ENCODE data around the gene AP3M1.

The AP3M1 gene

DNA sequence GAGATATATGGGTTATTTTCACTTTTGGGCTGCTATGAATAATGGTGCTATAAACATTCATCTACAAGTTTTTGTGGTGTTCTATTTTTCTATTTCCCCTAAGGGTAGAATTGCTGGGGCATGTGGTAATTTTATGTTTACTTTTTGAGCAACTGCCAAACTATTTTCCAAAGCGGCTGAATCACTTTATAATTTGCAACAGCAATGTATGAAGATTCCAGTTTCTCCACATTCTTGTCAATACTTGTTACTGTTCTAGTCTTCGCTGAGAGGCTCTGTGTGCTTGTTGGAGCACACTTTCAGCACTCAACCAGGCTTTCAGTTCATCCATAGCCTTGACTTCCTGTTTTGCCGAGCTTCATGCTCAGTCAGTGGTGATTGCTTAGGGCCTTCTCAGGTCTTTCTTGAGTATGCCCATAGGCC, 39.4 kb upstream of the AP3M1 start:
- TF ChIP-seq TAF1 (IDR thresholded peaks at IDR 0.05; ENCODE audit: low read depth) (no peak), ZBTB7A (IDR thresholded peaks at IDR 0.05; ENCODE audit: low read depth) (no peak), CEBPB (IDR thresholded peaks at IDR 0.05) (peak; percentile 79), EGR1 (IDR thresholded peaks at IDR 0.05) (no peak), CREB1 (IDR thresholded peaks at IDR 0.05; ENCODE audit: low read depth) (no peak), YY1 (IDR thresholded peaks at IDR 0.05; ENCODE audit: low read depth) (no peak), FOXM1 (IDR thresholded peaks at IDR 0.05; ENCODE audit: borderline replicate concordance, low read depth) (peak; percentile 49; the same call in 1 of the 2 replicates), NFIC (IDR thresholded peaks at IDR 0.05) (peak; percentile 85), TCF12 (IDR thresholded peaks at IDR 0.05; ENCODE audit: low read depth) (peak; percentile 66), TEAD4 (IDR thresholded peaks at IDR 0.05) (peak; percentile 91), EP300 (IDR thresholded peaks at IDR 0.05; ENCODE audit: borderline replicate concordance) (peak; percentile 62; the same call in 1 of the 2 replicates), RAD21 (IDR thresholded peaks at IDR 0.05; ENCODE audit: low read depth) (no peak; the same call in 1 of the 2 replicates)
- TF ChIP-seq, protein P1, sequence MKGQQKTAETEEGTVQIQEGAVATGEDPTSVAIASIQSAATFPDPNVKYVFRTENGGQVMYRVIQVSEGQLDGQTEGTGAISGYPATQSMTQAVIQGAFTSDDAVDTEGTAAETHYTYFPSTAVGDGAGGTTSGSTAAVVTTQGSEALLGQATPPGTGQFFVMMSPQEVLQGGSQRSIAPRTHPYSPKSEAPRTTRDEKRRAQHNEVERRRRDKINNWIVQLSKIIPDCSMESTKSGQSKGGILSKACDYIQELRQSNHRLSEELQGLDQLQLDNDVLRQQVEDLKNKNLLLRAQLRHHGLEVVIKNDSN (IDR thresholded peaks at IDR 0.05), result no peak
- TF ChIP-seq, protein P2, sequence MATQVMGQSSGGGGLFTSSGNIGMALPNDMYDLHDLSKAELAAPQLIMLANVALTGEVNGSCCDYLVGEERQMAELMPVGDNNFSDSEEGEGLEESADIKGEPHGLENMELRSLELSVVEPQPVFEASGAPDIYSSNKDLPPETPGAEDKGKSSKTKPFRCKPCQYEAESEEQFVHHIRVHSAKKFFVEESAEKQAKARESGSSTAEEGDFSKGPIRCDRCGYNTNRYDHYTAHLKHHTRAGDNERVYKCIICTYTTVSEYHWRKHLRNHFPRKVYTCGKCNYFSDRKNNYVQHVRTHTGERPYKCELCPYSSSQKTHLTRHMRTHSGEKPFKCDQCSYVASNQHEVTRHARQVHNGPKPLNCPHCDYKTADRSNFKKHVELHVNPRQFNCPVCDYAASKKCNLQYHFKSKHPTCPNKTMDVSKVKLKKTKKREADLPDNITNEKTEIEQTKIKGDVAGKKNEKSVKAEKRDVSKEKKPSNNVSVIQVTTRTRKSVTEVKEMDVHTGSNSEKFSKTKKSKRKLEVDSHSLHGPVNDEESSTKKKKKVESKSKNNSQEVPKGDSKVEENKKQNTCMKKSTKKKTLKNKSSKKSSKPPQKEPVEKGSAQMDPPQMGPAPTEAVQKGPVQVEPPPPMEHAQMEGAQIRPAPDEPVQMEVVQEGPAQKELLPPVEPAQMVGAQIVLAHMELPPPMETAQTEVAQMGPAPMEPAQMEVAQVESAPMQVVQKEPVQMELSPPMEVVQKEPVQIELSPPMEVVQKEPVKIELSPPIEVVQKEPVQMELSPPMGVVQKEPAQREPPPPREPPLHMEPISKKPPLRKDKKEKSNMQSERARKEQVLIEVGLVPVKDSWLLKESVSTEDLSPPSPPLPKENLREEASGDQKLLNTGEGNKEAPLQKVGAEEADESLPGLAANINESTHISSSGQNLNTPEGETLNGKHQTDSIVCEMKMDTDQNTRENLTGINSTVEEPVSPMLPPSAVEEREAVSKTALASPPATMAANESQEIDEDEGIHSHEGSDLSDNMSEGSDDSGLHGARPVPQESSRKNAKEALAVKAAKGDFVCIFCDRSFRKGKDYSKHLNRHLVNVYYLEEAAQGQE (IDR thresholded peaks at IDR 0.05; ENCODE audit: low read depth), result no peak
- TF ChIP-seq, protein P3, sequence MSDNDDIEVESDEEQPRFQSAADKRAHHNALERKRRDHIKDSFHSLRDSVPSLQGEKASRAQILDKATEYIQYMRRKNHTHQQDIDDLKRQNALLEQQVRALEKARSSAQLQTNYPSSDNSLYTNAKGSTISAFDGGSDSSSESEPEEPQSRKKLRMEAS (IDR thresholded peaks at IDR 0.05), result 0 out of 2 replicates have a peak, but pooled peaks have one; percentile 38

DNA sequence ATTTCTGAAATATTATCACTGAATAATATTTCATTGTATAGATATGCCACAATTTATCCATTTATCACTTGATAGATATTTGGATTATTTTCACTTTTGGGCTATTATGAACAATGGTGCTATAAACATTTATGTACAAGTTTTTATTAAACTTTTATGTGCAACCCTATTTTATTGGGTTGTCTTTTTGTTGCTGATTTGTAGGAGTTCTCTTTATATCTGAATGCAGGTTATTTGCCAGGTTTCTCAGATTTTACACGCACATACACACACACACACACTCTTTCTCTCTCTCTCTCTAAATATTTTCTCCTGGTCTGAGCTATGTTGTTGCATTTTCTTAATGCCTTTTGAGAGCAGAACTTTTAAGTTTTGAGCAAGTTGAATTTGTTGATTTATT, 36.6 kb upstream of the AP3M1 start:
- no peak for TF ChIP-seq TCF12 (IDR thresholded peaks at IDR 0.05; ENCODE audit: low read depth)
- no peak for TF ChIP-seq RAD21 (IDR thresholded peaks at IDR 0.05; ENCODE audit: low read depth)
- TF ChIP-seq, protein P2 (IDR thresholded peaks at IDR 0.05; ENCODE audit: low read depth), result no peak
- TF ChIP-seq YY1 (IDR thresholded peaks at IDR 0.05; ENCODE audit: low read depth), result no peak
- no peak for TF ChIP-seq CREB1 (IDR thresholded peaks at IDR 0.05; ENCODE audit: low read depth)
- TF ChIP-seq ZBTB7A (IDR thresholded peaks at IDR 0.05; ENCODE audit: low read depth), result no peak
- no peak for TF ChIP-seq CEBPB (IDR thresholded peaks at IDR 0.05)
- no peak for TF ChIP-seq EGR1 (IDR thresholded peaks at IDR 0.05)
- TF ChIP-seq NFIC (IDR thresholded peaks at IDR 0.05), result no peak
- no peak for TF ChIP-seq EP300 (IDR thresholded peaks at IDR 0.05; ENCODE audit: borderline replicate concordance)
- TF ChIP-seq, protein P3 (IDR thresholded peaks at IDR 0.05), result no peak
- no peak for TF ChIP-seq TEAD4 (IDR thresholded peaks at IDR 0.05)
- TF ChIP-seq TAF1 (IDR thresholded peaks at IDR 0.05; ENCODE audit: low read depth), result no peak
- TF ChIP-seq FOXM1 (IDR thresholded peaks at IDR 0.05; ENCODE audit: borderline replicate concordance, low read depth), result no peak
- TF ChIP-seq, protein P1 (IDR thresholded peaks at IDR 0.05), result no peak

DNA sequence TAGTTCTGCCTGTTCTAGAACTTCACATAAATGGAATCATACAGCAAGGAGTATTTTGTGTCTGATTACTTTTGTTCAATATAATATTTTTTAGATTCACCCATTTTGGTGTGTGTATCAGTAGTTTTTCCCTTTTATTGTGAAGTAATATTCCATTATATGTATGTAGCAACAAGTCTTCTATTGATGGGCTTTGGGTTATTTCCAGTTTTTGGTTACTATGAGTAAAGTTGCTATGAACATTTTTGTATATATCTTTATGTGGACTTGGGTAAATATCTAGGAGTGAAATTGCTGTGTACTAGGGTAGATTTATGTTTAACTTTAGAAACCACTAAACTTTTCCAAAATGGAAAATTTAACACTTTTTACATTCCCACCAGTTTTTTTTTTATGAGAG, 36.0 kb upstream of the AP3M1 start:
- no peak for TF ChIP-seq FOXM1 (IDR thresholded peaks at IDR 0.05; ENCODE audit: borderline replicate concordance, low read depth)
- no peak for TF ChIP-seq TCF12 (IDR thresholded peaks at IDR 0.05; ENCODE audit: low read depth)
- TF ChIP-seq CREB1 (IDR thresholded peaks at IDR 0.05; ENCODE audit: low read depth), result no peak
- TF ChIP-seq, protein P3 (IDR thresholded peaks at IDR 0.05), result no peak
- no peak for TF ChIP-seq NFIC (IDR thresholded peaks at IDR 0.05)
- TF ChIP-seq, protein P2 (IDR thresholded peaks at IDR 0.05; ENCODE audit: low read depth), result no peak
- no peak for TF ChIP-seq TEAD4 (IDR thresholded peaks at IDR 0.05)
- no peak for TF ChIP-seq EP300 (IDR thresholded peaks at IDR 0.05; ENCODE audit: borderline replicate concordance)

DNA sequence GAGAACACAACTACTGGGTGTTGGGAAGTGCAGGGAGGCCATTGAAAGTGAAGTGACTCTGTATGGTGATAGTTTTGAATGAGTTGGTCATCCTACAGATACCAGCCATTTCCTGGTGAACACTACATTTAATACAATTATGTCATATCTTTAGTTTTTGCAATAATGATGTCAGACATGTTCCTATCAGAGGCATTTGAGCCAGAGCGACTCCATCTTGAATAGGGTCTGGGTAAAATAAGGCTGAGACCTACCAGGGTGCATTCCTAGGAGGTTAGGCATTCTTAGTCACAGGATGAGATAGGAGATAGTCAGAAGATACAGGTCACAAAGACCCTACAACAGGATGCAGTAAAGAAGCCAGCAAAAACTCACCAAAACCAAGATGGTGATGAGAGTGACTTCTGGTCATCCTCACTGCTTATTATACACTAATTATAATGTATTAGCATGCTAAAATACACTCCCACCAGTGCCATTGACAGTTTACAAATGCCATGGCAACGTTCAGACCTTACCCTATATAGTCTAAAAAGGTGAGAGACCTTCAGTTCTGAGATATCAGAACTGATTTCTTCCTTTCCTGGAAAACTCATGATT, 28.6 kb upstream of the AP3M1 start:
- no peak for TF ChIP-seq ZBTB7A (IDR thresholded peaks at IDR 0.05; ENCODE audit: low read depth)
- no peak for TF ChIP-seq TAF1 (IDR thresholded peaks at IDR 0.05; ENCODE audit: low read depth)
- TF ChIP-seq CREB1 (IDR thresholded peaks at IDR 0.05; ENCODE audit: low read depth), result no peak
- TF ChIP-seq EGR1 (IDR thresholded peaks at IDR 0.05), result no peak
- TF ChIP-seq, protein P1 (IDR thresholded peaks at IDR 0.05), result no peak
- no peak for TF ChIP-seq YY1 (IDR thresholded peaks at IDR 0.05; ENCODE audit: low read depth)
